ENCODE data around the gene CALHM5.
"Not testable (repeated sequence)": the region's sequence is repeated elsewhere in the genome, so short reads cannot be mapped to it uniquely, and the experiment has no call there.

The CALHM5 gene

DNA sequence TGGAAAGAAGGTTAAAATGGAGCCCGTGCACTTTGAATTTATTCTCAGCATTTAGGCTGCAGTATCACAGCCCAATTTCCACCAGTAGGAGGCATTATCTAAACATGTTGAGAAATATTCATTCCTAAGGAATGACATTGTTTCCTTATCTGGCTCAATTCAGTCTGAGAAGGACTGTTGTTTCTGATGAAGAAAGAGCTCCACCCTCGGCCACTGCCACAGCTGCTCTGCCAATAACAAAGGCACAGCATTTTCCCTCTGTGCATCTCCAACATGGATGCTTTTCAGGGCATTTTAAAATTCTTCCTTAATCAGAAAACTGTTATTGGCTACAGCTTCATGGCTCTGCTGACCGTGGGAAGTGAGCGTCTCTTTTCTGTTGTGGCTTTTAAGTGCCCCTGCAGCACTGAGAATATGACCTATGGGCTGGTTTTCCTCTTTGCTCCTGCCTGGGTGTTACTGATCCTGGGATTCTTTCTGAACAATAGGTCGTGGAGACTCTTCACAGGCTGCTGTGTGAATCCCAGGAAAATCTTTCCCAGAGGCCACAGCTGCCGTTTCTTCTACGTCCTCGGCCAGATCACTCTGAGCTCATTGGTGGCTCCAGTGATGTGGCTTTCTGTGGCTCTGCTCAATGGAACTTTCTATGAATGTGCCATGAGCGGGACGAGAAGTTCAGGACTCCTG, at the start of gene CALHM5:
Gene CALHM5, plus strand, starts transcription at position 216 of the 687 bp plus-strand sequence. Its CDS starts 58 bp downstream, at position 274.
- DNase-seq (ENCODE audit: low read depth in 3 of 3) = no peak

DNA sequence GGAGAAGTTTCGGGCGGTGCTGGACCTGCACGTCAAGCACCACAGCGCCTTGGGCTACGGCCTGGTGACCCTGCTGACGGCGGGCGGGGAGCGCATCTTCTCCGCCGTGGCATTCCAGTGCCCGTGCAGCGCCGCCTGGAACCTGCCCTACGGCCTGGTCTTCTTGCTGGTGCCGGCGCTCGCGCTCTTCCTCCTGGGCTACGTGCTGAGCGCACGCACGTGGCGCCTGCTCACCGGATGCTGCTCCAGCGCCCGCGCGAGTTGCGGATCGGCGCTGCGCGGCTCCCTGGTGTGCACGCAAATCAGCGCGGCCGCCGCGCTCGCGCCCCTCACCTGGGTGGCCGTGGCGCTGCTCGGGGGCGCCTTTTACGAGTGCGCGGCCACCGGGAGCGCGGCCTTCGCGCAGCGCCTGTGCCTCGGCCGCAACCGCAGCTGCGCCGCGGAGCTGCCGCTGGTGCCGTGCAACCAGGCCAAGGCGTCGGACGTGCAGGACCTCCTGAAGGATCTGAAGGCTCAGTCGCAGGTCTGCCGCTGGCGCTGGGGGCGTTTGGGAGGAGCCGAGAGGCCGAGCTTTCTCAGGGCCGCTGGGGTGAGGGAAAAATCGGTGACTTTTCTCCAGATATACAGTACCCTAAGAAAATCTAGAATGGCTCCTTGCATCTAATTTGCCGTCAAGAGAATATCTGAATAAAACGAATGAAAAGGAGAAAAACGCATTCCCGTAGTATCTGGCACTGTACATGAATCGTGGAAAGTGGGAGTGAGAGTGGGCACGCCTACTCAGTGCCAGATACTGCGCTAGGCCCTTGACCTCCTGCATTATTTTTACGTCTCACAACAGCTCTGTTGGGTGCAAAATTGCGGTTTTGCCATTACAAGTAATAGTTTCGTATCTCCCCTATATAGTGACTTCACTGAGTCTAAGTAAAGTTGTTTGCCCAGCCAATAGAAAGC, 49.2 kb upstream of the CALHM5 start:
- peak in 2 of 3 donors; percentile 20 to 43 for DNase-seq (ENCODE audit: low read depth in 3 of 3)

DNA sequence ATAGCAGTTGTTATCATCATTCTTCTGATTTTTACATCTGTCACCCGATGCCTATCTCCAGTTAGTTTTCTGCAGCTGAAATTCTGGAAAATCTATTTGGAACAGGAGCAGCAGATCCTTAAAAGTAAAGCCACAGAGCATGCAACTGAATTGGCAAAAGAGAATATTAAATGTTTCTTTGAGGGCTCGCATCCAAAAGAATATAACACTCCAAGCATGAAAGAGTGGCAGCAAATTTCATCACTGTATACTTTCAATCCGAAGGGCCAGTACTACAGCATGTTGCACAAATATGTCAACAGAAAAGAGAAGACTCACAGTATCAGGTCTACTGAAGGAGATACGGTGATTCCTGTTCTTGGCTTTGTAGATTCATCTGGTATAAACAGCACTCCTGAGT, 48.1 kb upstream of the CALHM5 start:
- DNase-seq (ENCODE audit: low read depth in 3 of 3) = no peak

DNA sequence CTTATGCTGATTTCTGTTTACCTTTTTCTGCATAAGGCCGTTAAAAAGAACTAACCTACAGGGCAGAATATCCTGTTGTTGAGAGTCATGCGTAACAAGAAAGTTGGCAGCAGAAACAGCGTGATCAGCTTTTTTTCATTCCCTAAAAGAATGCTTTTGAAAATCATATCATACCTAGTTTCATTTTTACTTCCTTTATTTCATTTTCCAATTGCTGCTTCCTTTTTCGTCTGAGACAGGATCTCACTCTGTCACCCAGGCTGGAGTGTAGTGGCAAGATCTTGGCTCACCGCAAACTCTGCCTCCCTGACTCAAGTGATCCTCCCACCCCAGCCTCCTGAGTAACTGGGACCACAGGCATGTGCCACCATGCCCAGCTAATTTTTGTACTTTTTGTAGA, 46.2 kb upstream of the CALHM5 start:
- no peak for DNase-seq (ENCODE audit: low read depth in 3 of 3)

- no peak for DNase-seq (ENCODE audit: low read depth in 3 of 3)
These were observed 44.3 kb upstream of the CALHM5 start for GRCh38 chr6:116467096-116467495.

DNA sequence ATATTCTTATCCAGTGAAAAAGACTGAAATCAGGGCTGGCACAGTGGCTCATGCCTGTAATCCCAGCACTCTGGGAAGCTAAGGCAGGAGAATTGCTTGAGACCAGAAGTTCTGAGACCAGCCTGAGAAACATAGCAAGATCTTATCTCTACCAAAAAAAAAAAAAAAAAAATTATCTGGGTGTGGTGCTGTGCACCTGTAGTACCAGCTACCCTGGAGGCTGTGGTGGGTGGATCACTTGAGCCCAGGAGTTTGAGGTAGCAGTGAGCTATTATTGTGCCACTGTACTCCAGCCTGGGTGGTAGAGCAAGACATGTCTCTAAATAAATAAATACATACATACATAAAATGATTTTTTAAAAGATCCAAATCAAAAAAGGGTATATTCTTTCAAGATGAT, 43.9 kb upstream of the CALHM5 start:
- no peak for DNase-seq (ENCODE audit: low read depth in 3 of 3)

GRCh38 chr6:116468293-116468692, 43.1 kb upstream of the CALHM5 start:
- no peak for DNase-seq (ENCODE audit: low read depth in 3 of 3)

- no peak for DNase-seq (ENCODE audit: low read depth in 3 of 3)
These were observed 39.9 kb upstream of the CALHM5 start for GRCh38 chr6:116471531-116471930.

- DNase-seq (ENCODE audit: low read depth in 3 of 3) = no peak
These were observed 38.7 kb upstream of the CALHM5 start for GRCh38 chr6:116472706-116473105.

DNA sequence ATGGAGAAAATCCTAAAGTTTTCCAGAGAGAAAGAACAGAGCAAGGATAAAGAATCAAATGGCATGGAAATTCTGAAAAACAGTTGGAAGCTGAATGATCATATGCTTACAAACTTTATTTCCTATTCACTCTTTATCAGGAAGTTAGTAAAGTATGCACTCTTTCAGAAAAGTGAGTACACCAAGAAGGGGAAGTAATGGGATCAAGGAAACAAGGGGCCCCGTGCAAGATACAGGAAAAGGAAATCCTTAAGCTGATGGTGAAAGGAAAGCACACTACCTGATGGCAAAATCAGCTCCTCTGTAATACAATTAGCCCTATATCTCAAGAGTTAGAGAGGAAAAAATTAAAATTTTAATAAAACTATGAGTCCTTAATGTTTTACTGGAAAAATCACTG, 36.3 kb upstream of the CALHM5 start:
- DNase-seq (ENCODE audit: low read depth in 3 of 3) = no peak

- DNase-seq (ENCODE audit: low read depth in 3 of 3) = no peak
These were observed 35.3 kb upstream of the CALHM5 start for GRCh38 chr6:116476002-116476678.

GRCh38 chr6:116482780-116483179, 28.7 kb upstream of the CALHM5 start:
- no peak for DNase-seq (ENCODE audit: low read depth in 3 of 3)

DNA sequence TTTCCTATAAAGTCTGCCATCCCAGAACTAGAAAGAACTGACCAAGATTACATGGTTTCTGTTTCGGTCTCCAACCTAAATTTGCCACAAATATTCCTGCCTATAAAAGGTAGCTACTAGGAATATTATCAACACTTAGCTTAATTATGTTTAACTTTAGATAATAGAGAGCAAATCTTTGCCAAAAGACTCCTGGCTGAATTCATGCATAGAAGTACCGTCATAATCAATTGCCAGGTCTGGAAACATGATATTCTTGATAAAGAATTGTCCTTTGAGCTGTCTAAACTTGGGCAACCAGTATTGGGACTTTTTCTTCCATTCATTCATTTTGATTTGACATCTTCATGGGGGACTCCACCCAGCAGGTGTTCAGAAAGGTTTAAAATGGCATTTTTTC, 27.8 kb upstream of the CALHM5 start:
- DNase-seq (ENCODE audit: low read depth in 3 of 3) = no peak

DNA sequence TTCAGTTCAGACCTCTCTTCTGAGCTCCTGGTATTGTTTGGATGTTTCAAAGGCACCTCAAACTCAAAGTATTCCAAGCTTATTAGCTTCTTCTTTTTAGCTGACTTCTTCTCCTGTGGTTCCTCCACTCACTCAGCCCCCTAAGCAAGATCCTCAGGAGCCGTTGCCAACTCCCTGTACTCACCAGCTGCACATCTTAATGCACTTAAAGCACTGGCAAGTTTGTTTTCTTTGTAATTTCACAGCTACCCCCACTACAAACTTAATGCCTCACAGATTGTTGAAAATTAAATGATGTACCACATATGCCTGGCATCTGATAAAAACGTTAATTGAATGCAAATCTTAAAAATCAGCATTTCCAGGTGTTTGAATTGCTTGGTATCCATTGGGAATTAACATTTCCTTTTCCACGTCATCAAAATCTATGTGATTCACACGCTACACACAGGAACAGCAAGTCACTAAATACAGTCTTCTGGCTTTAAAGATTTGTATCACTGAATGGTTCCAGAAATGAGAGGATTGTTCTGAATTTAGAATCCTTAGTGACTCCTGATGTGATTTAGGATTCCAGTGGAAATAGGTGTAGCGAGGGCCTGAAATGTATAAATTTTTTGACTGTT, 25.8 kb upstream of the CALHM5 start:
- no peak for DNase-seq (ENCODE audit: low read depth in 3 of 3)

DNA sequence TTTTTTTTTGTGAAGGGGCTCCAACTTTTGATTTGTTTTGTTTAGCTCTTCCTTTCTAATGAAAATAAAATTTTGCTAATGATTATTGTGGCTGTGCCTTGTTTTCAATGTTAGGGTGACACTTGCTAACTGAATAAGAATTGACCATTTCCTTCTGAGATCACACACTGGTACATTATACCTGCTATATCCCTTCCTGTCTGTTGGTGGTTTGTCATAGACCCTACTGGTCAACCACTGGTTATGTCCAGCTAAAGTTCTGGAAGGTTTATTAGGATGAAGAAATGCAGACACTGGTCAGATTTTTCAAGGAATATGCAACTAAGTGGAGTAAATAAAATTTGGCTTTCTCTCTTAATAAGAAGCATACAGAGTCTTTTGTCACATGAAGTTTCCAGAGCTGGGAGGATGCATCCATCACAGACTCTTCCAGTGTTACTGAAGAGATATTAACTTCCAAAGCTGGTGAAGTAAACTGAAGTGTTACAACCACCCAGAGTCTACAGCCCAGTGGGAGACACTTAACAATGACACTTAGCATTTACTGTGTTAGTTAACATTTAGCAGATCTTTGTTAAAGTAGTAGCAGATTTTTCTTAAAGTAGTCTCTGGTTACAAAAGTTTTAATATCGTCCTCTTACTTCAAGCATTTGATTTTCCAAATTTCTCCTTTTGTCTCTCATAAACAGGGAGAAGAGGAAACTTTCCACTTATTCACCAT, 19.7 kb upstream of the CALHM5 start:
- DNase-seq (ENCODE audit: low read depth in 3 of 3) = no peak

DNA sequence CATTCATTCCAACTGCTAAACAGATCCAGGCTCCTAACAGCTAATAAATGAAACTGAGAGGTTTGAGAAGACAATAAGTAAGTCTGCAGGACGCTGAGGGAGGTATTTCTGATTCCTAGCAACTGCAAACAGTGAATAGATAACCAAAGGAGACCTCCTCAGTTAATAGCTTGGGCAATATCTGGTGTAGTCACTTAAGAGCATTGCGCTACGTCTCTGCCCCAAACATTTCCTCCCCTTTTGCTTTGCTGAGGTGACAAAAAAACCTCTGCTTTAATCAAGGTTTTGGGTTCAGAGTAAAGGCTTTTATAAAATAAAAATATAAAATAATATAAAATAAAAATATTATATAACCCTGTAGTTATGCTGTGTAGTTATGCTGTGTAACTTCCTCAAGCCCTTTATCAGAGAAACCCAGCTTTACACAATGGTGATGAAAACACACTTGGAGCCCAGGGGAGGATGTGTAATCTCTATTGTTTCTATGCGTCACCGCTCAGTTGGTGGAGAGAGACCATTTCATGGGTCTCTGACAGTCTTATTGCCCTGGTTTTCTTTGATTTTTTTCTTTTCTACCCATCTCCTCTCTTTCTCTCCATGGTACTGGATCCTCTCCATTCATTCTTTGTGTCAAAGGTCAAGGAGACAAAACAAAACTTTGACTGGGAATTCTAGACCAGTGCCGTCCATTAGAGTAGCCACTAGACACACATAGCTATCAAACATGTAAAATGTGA, 18.9 kb upstream of the CALHM5 start:
- DNase-seq (ENCODE audit: low read depth in 3 of 3) = no peak

GRCh38 chr6:116495161-116495560, 16.3 kb upstream of the CALHM5 start:
- not testable (repeated sequence) for DNase-seq (ENCODE audit: low read depth in 3 of 3)

DNA sequence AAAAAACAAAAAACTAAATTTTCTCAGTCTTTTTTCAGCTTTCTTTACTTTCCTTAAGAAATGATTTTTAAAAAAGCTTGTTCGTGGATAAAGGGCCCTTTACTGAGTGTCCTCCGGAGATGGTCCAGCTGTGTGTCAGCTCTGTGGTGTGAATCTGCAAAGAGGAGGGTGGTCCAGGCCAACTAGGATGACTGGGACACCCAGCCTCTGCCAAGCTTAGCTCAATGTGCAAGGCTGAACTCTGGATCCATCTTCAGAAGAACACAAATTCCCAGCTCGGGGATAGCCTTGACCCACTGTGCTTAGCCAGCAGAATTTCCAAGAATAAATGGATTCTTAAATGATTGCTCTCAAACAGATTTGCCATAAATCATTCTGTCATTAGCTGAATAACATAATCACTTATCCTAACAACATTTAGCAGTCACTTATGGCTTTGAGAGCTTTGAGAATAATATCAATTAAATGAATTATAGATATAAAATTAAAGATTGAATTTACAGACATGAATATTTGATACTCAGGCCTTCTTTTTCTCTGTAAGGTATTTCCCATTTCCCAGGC, 14.2 kb upstream of the CALHM5 start:
- DNase-seq (ENCODE audit: low read depth in 3 of 3) = no peak

- DNase-seq (ENCODE audit: low read depth in 3 of 3) = no peak
These were observed 10.4 kb upstream of the CALHM5 start for GRCh38 chr6:116500969-116501433.

DNA sequence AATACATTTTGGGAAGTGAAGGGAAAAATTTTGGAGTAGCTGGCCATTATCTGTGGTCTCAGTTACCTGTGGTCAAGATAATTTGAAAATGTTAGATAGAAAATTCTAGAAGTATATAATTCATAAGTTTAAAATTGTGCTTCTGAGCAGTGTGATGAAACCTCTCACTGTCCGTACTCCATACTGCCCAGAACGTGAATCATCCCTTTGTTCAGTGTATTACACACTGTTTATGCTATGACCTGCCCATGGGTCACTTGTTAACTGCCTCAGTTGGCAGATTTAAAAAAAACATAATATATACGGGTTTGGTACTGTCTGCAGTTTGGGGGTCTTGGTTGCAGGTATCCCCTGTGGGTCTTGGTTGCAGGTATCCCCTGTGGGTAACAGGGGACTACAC, 4.1 kb upstream of the CALHM5 start:
- DNase-seq (ENCODE audit: low read depth in 3 of 3) = no peak
